Measurements from ENCODE around the gene EEF2KMT. TPM values are rescaled to one million over a fixed set of nuclear protein-coding genes. Genes with fewer than 3 reads are reported as not detected.
"Not testable (repeated sequence)": the region's sequence is repeated elsewhere in the genome, so short reads cannot be mapped to it uniquely, and the experiment has no call there.

EEF2KMT gene
- total RNA-seq, 1 experiment from 2014 or later: 26.2 TPM

DNA sequence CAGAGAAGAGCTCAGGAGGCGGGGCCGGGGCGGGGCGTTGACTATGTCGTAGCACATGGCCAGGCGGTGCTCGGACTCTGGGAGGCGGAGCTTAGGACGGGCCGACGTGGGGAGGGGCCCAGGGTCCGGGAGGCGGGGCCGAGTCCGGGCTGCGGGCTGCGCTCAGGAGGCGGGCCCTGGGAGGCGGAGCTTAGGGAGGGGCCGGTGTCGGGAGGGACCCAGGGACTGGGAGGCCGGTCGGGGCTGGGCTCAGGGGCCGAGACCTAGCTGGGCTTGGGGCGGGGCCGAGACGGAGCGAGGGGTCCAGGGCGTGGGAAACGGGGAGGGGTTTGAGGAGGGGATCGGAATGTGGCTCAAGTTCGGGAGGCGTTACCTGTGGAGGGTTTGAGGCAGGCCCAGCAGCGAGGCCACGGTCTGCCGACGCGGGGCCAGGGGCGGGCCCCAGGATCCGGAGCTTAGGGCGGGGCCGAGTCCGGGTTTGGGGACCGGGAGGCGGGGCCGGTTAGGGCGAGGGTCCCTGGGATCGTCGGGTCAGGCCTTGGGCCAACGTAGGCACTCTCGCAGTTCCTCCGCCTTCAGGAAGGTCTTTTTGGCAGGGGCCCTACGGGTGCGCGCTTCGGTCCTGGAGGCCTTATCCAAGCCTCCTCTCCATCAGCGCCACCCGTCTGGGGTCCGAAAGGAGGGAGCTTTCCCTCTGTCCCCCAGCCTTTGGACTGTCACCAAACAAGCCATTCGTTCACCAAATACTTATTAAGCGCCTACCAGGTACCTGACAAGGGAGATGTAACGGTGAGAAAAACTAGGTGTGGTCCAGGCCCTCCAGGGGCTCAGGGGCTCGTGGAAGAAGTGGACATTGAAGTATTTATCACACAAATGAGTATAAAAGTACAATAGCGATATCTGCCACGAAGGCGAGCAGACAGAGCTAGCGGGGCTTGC, 895 bp upstream of the EEF2KMT start:
- in situ Hi-C loops (cut with HindIII; ENCODE audit: low pct_unique_long_range_greater_than_20kb, low sequenced_read_pairs): not testable (repeated sequence)
- DNase-seq (ENCODE audit: low read depth): peak; percentile 72

DNA sequence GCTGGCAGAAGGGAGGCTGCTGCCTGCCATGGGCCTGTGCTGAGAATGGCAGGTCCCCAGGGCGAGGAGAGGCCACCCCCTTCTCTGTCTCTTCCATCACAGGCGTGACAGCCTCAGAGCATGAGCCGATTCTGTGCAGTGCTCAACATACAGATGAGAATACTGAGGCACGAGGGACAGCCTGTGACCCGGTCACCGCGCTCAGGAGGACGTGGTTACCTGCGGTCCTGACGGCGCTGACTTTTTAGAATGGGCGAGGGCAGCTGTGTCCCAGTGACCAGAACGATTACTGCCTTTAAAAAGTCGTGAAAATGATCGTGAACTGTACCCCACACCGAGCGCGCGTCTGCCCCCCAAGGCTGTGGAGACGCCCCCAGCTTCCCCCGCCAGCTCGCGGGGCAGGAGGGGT, 530 bp downstream of the EEF2KMT start:
- in situ Hi-C loops (cut with HindIII; ENCODE audit: low pct_unique_long_range_greater_than_20kb, low sequenced_read_pairs): not testable (repeated sequence)
- DNase-seq (ENCODE audit: low read depth): peak; percentile 35

DNA sequence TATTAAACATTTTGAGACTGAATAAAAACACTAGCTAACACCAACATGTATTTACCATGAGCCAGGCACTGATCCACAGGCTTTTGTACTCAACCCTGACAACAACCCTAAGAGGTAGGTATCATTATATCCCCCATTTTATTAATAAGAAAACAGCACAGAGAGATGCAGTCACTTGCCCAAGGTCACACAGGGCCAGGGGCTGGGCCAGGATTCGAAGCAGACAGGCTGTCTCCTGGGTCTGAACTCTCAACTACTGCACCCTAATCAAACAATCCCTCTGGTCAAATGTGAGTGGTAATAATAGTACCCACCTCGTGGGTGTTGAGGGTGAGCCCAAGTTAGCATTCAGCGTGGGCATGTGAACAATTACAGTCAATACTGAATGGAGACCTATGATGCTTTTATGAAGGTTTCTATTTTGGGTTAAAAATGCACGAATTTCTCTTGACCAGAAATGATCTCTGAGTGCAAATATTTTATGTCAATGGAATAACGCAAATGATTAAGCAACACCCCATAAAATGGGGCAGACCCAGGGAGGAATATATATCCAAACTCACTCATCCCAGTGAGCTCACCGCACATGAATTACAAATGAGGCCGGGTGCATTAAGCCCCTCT, 1.0 kb downstream of the EEF2KMT start:
- in situ Hi-C loops (cut with HindIII; ENCODE audit: low pct_unique_long_range_greater_than_20kb, low sequenced_read_pairs); DNase-seq (ENCODE audit: low read depth): not testable (repeated sequence)

DNA sequence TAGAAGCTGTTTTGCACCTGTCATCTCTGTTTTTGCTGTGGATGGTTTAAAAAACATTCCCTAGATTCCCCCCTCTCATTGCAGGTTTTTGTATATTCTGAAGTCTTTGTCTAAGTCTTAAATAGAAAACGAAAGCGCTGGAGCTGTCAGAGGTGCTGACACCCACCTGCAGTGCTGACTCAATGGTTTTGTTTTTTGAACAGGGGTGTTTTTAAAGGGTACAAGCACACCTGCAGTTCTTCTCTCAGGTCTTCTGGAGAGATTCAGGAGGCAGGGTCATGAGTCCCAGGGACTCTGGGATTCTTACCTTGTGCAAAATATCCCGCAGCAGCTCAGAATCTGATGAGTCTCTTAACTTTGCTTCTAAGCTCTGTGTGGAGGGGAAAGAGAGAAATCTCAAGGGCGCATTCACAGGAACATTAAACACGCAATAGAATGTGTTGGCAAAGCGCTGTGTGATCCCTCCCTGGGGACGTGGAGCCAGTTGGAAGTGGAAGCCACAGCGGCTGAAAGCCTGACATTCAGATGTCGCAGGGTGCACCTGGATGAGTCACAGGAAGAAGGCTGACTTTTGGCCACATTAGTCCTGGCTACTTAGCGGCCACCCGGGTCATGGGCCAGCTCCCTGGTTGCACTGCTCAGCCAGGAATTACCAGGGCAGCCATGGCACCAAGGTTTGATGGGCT, 2.3 kb downstream of the EEF2KMT start:
- in situ Hi-C loops (cut with HindIII; ENCODE audit: low pct_unique_long_range_greater_than_20kb, low sequenced_read_pairs); DNase-seq (ENCODE audit: low read depth): not testable (repeated sequence)

DNA sequence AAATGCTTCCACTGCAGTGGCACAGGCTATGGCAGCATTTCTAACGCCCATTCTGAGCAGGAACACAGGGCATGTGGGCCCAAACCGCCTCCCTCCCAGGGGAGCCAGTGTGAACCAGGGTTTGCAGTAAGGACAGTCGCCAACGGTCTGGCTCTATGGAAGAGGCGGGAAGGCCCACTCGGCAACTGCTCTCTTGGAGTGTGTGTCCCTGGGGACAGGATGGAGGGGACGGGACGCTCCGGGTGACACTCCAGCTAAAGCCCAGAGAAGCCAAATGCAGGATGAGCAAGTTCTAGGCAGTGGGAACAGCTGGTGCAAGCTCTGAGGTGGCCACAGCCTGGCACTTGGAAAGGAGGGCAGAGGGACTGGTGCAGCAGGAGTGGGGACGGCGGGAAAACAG, 3.8 kb downstream of the EEF2KMT start:
- in situ Hi-C loops (cut with HindIII; ENCODE audit: low pct_unique_long_range_greater_than_20kb, low sequenced_read_pairs): not testable (repeated sequence)

DNA sequence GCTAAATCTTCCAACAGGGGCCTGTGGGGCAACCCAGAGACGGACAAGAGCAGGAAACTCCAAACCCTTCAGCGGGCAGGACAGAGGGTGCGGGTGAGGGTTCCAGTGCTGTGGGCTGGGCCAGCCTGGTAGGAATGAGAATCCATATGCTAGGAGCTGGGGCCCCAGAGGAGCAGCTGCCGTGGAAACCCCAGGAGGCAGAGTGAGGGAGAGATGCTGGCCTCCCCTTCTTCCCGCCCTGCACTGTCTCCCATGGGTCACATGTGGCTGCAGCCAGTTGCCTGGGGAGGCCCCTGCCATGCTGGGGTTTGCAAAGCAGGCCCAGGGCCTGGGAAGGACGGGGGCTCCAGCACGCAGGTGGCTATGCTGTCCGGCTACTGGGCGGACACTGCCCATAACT, 4.5 kb downstream of the EEF2KMT start:
- DNase-seq (ENCODE audit: low read depth); in situ Hi-C loops (cut with HindIII; ENCODE audit: low pct_unique_long_range_greater_than_20kb, low sequenced_read_pairs): not testable (repeated sequence)

More for the DNA sequence above, 3.8 kb downstream of the EEF2KMT start:
- not testable (repeated sequence) for DNase-seq (ENCODE audit: low read depth)

DNA sequence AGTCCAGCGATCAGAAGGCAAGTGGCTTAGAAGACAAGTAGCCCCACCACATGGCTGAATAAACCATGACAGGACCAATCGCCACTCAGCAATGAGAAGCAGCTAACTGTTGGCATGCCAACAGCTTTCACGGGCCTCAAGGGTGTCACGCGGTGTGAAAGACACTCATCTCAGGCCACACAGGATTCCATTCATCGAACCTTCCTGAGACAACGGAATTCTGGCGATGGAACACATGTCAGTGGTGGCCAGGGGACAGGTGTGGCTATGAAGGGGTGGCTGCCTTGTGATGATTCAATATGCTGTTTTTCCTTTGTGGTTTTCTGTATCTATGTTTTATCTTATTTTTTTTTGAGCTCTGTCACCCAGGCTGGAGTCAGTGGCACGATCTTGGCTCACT, 7.0 kb downstream of the EEF2KMT start:
- DNase-seq (ENCODE audit: low read depth); in situ Hi-C loops (cut with HindIII; ENCODE audit: low pct_unique_long_range_greater_than_20kb, low sequenced_read_pairs): not testable (repeated sequence)

DNA sequence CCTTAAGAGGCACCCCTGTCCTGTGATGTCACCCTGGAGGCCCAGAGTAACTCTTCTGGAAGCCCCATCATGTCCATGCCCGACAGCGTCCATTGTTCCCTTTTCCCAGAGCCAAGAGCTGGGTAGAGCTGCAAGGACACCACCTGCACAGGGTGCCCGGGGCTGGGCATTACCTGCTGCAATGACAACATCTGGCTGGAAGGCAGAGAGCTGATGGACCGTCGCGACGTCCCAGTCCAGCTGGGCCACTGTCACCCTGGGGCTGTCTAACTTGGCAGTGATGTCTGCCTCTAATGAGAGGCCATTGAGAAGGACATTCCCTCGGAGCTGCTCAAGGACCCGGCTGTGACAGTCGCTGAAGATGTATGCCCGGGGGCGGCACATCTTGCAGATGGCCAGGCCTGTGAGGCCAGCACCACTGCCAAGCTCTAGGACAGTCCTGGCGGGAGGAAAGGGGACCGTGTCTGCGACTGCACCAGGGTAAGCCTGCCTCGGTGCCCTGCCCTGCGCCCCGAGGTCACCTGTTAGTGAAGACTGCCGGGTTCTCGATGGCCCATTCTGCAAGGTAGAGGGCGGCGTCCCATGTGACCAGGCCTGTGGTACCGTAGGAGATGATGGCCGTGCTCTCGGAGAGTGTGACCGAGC, 7.6 kb downstream of the EEF2KMT start:
- DNase-seq (ENCODE audit: low read depth); in situ Hi-C loops (cut with HindIII; ENCODE audit: low pct_unique_long_range_greater_than_20kb, low sequenced_read_pairs): not testable (repeated sequence)

DNA sequence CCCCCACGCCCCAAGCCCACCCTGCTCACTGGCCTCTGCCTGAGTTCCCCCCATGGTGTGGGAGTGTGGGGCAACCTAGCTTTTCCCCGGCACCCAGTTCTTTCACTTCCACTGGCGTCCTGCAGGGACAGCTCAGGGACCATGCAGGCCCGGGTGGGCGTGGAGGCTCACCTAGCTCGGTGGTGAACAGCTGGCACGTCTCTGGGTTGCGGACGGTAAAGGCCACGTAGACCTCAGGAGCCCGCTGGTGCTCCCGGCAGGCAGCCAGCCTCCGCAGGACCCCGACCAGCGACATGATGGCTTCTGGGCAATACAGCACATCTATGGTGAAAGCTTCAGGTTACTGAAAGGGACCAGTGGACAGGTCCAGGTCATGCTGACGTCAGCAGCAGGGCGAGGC, 8.7 kb downstream of the EEF2KMT start:
- in situ Hi-C loops (cut with HindIII; ENCODE audit: low pct_unique_long_range_greater_than_20kb, low sequenced_read_pairs); DNase-seq (ENCODE audit: low read depth): not testable (repeated sequence)

DNA sequence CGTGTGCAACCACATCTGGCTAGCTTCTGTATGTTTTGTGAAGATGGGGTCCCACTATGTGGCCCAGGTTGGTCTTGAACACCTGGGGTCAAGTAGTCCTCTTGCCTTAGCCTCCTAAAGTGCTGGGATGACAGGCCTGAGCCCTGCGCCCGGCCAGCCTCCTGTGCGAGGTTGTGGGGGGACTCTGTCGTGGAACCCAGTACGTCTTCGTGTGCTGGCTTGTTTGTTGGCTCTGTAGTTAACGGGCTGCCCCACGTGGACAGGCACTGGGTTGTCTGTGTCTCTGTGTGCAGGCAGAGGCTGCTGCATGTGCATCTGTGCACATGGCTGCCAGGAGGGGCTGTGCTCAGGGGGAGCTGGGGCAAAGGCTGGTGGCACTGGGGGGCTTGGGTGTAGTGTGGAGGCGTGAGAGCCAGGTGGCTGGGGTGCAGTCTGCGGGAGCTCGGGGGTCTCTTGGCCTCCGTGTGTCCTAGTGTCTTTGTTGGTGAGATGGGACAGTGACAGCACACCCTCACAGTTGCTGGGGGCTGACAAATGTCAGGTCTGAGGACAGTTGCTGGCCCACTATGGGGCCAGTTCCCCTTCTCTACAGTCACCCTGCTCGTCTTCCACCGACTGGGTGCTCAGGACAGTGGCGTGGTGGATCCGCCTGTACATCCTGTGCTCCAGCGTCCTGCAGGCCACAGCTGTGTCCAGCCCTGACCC, 9.4 kb downstream of the EEF2KMT start:
- in situ Hi-C loops (cut with HindIII; ENCODE audit: low pct_unique_long_range_greater_than_20kb, low sequenced_read_pairs); DNase-seq (ENCODE audit: low read depth): not testable (repeated sequence)

DNA sequence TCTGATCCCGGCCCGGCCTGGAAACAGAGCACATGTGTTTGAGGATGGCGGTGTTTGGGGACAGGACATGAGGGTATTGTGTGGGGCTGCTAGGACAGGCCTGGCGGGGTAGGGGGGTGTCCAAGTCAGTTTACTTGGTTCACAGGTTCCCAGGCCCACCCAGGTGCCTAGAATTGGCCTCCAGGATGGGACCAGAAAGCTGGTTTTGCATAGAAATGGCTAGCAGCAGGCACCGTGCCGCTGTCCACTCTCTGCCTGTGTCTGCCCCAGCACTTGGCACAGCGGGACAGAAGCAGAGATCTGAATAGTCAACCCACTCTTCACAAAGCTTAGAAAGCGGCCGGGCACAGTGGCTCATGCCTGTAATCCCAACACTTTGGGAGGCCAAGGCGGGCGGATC, 11.9 kb downstream of the EEF2KMT start:
- in situ Hi-C loops (cut with HindIII; ENCODE audit: low pct_unique_long_range_greater_than_20kb, low sequenced_read_pairs): not testable (repeated sequence)

DNA sequence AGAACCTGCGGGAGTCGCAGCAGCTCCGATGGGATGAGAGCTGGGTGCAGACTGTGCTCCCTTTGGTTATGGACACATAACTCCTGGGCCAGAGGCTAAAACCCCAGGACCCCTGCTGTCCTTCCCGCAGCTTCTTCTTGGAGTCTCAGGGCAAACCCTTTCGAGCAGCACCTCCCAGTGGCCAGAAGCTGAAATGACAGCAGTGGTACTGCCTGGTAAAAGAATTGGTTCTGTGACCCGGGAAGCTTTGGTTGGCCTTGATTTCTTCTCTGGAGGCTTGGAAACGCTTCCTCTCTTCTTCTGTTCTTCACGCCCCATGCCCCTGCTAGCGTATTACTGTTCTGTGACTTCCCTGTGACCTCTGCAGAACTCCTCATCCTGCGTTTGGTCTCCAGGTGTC, 12.8 kb downstream of the EEF2KMT start:
- peak; percentile 27 for DNase-seq (ENCODE audit: low read depth)
- in situ Hi-C loops (cut with HindIII; ENCODE audit: low pct_unique_long_range_greater_than_20kb, low sequenced_read_pairs): not testable (repeated sequence)

More for the DNA sequence above, 11.9 kb downstream of the EEF2KMT start:
- DNase-seq (ENCODE audit: low read depth): not testable (repeated sequence)

DNA sequence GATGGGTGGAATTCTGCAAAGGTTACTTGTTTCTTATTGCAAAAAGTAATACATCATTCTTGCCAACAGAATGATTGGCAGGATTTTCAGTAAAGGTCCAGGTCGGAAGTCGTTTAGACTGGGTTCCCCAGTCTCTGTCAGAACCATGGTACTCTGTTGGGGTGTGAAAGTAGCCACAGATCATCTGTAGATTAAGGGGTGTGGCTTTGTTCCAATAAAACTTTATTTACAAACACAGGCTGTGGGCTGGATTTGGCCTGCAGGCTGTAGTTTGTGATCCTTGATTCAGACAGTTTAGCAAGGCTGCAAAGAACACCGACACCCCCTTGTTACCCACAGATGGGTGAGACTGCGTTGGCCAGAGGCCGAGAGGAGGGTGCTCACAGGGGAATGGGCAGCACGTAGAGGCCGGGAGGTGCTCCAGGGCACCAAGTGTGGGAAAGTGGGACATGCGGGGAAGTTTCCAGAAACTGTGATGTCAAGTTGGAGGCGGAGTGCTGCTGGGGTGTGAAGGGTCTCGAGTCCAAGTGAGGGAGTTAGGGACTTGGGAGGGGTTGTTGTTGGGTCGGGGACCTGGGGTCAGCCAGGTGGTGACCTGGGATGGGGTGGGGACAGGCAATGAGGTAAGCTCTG, 13.4 kb downstream of the EEF2KMT start:
- in situ Hi-C loops (cut with HindIII; ENCODE audit: low pct_unique_long_range_greater_than_20kb, low sequenced_read_pairs); DNase-seq (ENCODE audit: low read depth): not testable (repeated sequence)

DNA sequence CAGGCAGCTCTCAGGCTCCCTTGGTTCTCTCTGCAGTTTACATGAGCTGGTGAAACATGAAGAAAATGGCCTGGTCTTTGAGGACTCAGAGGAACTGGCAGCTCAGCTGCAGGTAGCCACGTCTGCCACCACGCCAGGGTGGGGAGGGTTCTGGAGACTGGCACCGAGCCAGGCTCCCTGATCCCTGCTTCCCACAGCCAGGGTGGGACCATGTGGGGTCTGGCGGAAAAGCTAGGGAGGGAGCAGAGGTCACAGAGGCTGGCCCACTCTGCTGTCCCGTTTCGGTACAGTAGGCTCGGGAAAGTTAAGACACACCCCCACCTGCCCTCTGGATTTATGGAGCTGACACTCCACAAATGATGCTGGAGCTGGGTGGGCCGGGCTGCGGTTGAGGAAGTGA, 13.9 kb downstream of the EEF2KMT start:
- DNase-seq (ENCODE audit: low read depth); in situ Hi-C loops (cut with HindIII; ENCODE audit: low pct_unique_long_range_greater_than_20kb, low sequenced_read_pairs): not testable (repeated sequence)

DNA sequence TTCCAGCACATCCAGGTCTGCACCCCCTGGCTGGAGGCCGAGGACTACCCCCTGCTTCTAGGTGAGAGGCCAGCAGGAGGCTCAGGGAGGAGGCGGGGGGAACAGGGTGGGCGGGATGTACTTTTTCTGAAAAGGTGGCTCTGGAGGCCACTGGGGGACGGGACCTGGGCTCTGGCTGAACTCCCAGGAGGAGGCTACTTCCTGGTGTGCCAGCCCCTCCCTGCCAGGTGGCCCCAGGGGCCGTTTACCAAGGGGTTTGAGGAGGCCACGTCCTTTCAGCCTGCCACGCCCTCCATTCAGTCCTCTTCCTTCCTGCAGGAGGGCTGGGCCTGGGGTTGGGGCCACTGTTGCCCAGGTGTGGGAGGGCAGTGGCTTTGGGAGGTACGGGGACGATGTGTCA, 16.6 kb downstream of the EEF2KMT start:
- DNase-seq (ENCODE audit: low read depth); in situ Hi-C loops (cut with HindIII; ENCODE audit: low pct_unique_long_range_greater_than_20kb, low sequenced_read_pairs): not testable (repeated sequence)

DNA sequence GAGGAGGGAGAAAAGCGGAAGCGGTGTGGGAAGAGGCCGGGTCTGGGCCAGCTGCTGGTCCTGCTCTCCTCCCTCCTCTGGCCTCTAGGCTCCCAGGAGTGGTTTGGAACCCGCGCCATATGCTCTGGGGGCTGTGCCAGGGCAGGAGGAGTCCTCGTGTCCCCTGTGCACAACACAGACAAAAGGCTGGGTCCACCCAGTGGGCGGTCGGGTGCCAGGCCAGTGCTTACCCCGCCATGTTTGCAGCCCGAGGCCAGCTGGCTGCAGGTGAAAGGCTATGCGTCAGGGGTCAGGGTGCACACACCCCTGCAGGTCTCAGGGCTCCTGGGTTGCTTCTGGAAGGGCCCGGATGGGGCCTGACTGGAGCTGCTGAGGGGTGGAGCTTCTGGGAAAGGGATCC, 17.1 kb downstream of the EEF2KMT start:
- in situ Hi-C loops (cut with HindIII; ENCODE audit: low pct_unique_long_range_greater_than_20kb, low sequenced_read_pairs): not testable (repeated sequence)

DNA sequence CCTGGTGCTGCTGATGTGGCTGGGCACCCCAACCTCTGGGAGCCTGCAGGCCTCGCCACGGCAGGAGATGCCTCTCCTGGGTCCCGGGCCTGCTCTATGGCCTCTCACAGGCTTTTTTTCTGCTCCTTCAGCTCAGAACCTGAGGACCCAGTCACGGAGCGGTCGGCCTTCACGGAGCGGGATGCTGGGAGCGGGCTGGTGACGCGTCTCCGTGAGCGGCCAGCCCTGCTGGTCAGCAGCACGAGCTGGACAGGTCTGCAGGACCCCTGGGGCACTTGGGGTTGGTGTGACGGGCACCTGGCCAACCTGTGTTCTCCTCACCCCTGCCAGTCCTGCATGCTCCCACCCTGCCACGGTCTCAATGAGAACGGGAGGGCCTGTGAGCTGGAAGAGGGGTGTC, 19.0 kb downstream of the EEF2KMT start:
- in situ Hi-C loops (cut with HindIII; ENCODE audit: low pct_unique_long_range_greater_than_20kb, low sequenced_read_pairs): no loop called here
- DNase-seq (ENCODE audit: low read depth): no peak

More for the DNA sequence above, 17.1 kb downstream of the EEF2KMT start:
- DNase-seq (ENCODE audit: low read depth): not testable (repeated sequence)
